COLO829 (cell line): Measurements from ENCODE around the gene RAB7B.
"Not testable (repeated sequence)": the region's sequence is repeated elsewhere in the genome, so short reads cannot be mapped to it uniquely, and the experiment has no call there.

ENCODE experiments used
- DNase-seq: peaks from one replicate; pipeline ENCODE4 v3.0.0; 2012; ENCODE audit warnings: low spot score

The RAB7B gene, protein sequence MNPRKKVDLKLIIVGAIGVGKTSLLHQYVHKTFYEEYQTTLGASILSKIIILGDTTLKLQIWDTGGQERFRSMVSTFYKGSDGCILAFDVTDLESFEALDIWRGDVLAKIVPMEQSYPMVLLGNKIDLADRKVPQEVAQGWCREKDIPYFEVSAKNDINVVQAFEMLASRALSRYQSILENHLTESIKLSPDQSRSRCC

GRCh38 chr1:206002871-206003801 is at the start of gene RAB7B:
TSS of gene RAB7B (minus strand) at chr1:206003395. CDS start at chr1:205994135, 9,260 bp downstream.
- DNase-seq = no peak

GRCh38 chr1:206052231-206052865 is 49.2 kb upstream of the RAB7B start:
- DNase-seq = not testable (repeated sequence)

- DNase-seq = no peak
These were observed 47.5 kb upstream of the RAB7B start for GRCh38 chr1:206050655-206051235.

DNA sequence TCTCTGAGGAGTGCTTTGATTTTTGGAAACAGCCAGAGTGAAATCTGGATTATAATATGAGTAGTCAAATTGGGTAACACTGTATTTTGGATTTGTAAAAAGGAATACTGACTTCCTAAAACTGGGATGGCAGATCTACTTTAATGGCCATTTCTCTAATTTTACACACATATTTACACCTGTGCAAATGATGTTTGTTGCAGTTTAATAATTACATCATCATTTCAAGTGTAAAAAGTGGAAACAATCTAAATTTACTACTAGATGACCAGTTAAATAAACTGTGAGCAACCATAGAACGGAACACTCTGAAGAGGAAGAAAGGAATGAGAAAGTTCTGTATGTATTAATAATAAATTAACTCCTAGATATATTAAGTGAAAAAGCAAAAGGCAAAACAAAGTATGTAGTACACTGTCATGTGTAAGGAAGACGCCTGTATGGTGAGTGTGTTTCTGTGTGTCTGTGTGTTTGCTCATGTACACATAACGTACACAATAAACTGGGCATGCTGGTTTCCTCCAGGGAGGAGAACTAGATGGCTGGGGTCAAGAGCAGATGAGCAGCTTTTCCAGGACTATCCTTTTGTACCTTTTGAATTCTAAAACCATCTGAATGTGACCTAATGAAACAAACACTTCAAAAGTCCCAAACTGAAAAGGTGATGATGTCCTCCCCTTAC is 46.9 kb upstream of the RAB7B start:
- DNase-seq = no peak

DNA sequence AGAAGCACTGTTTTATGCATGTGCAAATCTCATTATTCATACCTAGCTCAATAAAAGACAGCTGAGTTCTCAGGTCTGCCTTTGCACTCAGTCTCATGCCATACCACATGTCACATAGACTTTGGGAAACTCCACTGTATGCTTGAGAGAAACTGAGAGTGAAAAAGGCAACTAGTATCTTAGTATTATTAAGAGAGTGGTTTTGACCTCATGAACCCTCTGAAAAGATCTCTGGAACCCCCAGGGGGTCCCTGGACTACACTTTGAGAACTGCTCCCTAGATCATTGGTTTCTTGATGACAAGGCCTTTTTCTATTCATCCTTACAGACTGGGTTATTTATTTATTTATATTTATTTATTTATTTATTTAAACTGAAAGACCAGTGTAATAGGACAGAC is 46.1 kb upstream of the RAB7B start:
- DNase-seq = no peak

GRCh38 chr1:206048582-206048981 is 45.4 kb upstream of the RAB7B start:
- no peak for DNase-seq

DNA sequence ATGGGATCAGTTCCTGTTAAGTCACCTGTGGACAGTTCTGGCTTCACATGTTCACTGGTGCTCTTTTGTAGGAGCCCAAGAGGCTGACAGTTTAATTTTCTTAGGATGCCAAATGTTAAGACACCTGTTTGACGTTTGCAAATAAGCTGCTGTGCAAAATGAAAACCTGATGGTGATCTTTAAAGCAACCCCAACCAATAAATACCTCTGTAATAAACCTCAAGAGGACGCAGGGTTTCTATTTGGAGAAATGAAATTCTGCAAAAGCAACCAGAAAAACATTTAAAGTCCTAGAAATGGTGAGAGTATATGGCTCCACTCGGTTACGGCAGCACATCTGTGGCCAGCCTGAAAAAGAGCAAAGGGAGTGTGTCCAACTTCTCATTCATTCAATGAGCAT is 44.1 kb upstream of the RAB7B start:
- no peak for DNase-seq

- DNase-seq = no peak
These were observed 38.4 kb upstream of the RAB7B start for GRCh38 chr1:206041640-206042039.

DNA sequence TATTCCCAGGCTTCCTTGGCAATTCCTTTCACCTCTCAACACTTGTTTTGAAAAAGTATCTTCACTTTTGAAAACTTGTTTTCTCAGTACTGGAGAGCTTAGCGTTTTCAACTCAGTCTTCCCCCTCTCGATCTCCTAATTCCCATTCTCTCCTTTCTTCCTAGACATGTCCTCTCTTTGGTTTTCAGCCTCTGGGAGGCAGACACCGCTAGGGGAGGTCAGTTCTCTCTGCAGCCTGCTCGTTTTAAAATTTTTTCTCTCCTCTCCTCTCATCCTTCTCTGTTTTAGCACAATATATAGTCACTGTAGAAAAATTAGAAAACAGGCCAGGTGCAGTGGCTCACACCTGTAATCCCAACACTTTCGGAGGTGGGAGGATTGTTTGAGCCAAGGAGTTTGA is 37.1 kb upstream of the RAB7B start:
- DNase-seq = no peak

- no peak for DNase-seq
These were observed 36.1 kb upstream of the RAB7B start for GRCh38 chr1:206039046-206039973.

DNA sequence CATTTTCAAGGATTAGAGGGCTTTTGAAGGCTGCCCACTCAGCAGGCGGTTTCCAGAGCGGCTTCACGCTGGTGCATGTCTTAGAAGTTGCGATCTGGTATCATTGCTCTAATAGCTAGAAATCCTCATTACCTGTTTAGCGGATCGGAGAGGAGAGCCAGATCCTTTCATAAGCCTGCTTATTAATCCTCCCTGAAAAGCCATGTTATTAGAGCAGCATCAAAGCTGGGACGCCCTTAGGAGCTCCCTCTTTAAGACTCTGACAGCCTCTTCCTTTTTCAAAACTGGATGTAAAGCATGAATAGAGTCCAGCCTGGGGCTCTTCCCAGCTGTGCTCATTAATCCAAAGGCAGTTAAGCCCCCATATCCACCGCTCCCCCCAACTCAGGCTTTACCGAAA is 34.4 kb upstream of the RAB7B start:
- no peak for DNase-seq

DNA sequence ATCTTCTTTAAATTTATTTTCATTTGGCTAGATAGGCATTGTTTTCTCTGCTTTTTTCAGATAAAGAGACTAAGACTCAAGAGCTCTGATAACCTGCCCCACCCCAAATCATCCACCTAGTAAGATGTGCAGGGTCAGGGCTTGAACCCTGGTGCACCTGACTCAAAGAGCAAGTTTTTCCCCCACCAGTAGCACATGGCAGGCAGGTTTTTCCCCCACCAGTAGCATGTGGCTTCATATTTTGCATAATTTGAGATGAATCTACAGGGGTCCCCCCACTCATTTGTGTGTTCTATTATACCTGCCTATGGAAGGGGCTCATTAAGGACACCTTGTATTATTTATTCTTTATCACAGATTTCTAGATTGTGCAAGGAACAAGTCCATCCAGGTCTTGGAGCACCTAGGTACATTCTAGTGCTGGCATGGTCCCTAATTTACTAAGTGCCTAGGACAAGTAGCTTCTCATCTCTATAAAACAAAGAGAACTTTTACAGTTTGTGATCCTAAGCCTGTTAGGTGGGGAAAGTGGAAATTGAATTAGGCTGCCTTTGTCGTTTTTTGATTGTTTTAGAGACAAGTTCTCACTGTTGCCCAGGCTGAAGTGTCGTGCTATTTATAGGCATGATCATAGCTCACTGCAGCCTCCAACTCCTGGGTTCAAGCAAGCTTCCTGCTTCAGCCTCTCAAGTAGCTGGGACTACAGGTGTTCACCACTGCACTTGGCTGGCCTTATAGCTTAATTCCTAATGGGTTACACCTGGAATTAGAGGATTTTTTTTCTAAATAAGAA is 33.7 kb upstream of the RAB7B start:
- DNase-seq = no peak

DNA sequence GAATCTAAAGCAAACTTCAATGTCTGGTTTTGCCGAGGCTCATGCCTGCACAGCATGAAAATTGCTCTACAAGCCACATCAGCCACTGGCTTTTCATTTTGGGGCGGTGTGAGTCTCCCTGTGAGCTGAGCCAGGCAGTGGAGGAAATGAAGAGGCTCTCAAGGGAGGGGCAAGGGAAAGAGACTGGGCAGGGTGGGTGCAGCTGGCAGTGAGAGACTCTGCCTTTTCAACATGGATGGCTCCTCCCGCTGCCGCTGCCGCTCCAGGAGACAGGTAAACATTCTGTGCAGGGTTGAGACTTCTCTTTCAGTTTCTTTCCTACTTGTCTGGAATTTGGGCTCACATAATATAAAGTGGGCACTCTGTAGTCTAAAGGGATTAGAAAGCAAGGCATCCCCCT is 31.8 kb upstream of the RAB7B start:
- no peak for DNase-seq

DNA sequence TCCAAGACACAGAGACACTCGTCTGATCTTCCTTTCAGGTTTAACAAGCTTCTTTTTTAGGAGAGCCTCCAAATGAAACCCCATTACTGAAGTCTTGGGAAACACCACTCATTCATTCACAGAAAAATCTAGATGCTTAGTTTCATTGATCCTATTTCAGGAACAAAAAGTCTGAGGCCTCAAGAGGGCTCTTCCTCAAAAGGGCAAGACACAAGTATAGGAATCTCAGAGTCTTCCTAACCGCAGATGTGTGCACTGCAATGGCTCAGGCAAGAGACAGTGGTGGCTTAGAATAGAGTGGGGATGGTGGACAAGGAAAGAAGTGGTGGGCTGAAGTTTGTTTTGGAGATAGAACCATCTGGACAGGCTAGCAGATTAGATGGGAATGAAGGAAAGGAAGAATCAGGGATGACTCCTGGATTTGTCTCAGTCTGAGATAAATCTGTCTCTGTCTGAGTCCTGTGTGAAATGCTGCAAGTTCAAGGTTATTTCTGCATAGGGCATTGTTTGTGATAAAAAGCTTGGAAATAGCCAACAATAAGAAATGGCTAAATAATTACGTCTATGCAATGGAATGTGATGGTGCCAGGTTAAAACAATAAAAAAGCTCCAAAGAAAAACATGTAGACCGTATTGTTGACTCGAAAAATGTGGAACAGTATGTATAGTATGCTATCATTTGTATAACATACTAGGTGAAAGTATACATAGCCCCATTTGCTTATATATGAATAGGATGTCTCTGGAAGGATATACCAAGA is 29.4 kb upstream of the RAB7B start:
- DNase-seq = no peak

- DNase-seq = peak; percentile 70
These were observed 27.5 kb upstream of the RAB7B start for GRCh38 chr1:206030714-206031113.

DNA sequence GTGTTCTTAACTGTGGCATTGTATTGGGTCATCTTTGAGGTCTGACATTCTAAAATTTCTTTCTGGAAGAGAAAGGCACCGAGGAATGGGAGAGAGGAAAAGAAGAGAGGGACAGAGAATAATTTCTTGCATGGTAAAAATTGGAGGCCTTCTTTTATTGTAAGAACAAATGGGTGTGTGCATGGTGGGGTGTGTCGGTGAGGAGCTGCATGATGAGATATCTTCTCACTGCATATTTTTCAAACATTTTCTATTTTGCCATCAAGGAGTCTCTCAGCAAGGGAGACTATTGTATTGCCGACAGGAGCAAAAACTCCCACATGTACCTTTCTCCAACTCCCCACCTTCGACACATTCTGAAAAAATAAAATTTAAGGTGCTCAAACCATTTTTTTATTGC is 27.0 kb upstream of the RAB7B start:
- no peak for DNase-seq

- no peak for DNase-seq
These were observed 26.3 kb upstream of the RAB7B start for GRCh38 chr1:206029484-206029883.

DNA sequence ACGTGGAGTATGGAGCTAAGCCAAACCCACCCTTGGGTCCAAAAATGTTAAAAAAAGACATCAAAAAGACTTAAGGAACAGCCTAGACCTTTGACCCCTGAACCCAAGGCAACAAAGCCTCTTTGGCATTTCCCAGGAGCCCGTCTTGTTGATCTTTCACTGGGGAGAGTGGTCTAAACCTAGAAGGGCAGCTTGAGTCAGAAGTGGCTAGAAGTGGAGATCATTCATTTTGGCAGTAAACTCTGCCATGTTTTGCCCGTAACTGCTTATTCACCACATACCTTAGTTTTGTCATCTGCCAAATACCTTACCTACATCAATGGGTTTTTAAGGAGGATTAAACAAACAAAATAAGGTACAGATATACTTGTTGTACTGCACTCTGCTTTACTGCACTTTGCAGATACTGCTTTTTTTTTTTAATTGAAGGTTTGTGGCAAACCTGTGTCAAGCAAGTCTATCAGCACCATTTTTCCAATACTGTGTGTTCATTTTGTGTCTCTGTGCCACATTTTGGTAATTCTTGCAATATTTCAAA is 22.2 kb upstream of the RAB7B start:
- no peak for DNase-seq

DNA sequence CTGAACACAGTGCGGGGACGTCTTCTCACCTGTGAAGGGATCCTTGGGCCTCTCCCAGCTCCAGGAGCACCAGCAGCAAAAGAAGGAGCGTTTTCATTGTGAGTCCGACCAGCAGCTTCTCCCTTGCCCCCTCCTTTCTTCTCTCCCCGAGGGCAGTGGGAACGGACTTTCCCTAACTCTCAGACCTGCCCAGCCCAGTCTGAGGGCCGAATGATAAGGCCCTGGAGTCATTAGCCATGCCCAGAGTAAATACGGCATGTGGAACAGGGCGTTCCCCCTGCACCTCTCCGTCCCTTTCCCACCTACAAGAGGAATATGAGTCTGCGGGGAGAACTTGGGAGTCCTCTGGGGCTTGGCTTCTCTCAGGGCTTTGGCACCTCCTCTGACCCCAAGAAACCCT is 20.5 kb upstream of the RAB7B start, which contains the start of gene CTSE:
Gene CTSE, minus strand, starts transcription at position 201 of the 400 bp plus-strand sequence. Its CDS starts 104 bp downstream, at position 97.
- DNase-seq = no peak
